Stomach (tissue), 4 donors: ENCODE data around the gene FOSL1.

Source experiments
- POLR2A ChIP-seq, 4 donors: fragments of 450-650 bp; IDR thresholded peaks; one replicate each; pipeline ENCODE4 v1.6.1; 2016; ENCODE audit warnings: antibody characterized with exemption in 4 of 4, control low read depth in 2 of 4, mild to moderate bottlenecking in 1 of 4, moderate library complexity in 1 of 4
- POLR2AphosphoS5 ChIP-seq, 3 donors: sonication (generic); formaldehyde crosslinking; IDR thresholded peaks; one replicate each; pipeline ENCODE4 v1.6.1; 2016; ENCODE audit warnings: antibody characterized with exemption in 3 of 3
- TF ChIP-seq, protein P1 (sequence below), 7 experiments: fragments of 450-650 bp in 4 of 7; fragments of 200-600 bp in 3 of 7; sonication (generic) in 3 of 7; IDR thresholded peaks; one replicate each; pipeline ENCODE4 v1.5.1; 2016 to 2019; ENCODE audit warnings: antibody characterized with exemption in 7 of 7, control low read depth in 2 of 7, mild to moderate bottlenecking in 1 of 7

DNA sequence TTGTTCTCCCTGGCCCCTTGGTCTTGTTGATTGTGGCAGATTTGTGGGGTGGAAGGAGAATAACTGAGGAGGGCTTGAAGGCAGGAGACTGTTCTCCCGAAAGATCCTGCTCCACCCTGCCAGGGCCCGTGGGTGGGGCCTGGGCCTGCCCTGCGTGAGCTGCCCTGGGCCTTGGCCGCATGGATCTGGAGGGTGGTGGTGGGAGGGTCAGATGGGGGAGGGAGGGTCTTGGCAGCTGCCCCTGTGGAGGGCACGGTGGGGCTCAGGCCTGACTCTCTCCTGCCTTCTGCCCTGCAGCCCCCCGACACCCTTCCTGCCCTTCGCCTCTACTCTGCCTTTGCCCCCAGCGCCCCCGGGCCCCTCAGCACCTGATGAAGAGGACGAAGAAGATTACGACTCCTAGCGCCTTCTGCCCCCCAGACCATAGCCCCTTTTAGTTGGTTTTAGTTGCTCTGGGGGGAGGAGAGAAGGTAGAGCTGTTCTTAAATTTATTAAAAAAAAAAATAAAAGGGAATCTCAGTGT, 20.9 kb upstream of the FOSL1 start:
- TF ChIP-seq, protein P1, sequence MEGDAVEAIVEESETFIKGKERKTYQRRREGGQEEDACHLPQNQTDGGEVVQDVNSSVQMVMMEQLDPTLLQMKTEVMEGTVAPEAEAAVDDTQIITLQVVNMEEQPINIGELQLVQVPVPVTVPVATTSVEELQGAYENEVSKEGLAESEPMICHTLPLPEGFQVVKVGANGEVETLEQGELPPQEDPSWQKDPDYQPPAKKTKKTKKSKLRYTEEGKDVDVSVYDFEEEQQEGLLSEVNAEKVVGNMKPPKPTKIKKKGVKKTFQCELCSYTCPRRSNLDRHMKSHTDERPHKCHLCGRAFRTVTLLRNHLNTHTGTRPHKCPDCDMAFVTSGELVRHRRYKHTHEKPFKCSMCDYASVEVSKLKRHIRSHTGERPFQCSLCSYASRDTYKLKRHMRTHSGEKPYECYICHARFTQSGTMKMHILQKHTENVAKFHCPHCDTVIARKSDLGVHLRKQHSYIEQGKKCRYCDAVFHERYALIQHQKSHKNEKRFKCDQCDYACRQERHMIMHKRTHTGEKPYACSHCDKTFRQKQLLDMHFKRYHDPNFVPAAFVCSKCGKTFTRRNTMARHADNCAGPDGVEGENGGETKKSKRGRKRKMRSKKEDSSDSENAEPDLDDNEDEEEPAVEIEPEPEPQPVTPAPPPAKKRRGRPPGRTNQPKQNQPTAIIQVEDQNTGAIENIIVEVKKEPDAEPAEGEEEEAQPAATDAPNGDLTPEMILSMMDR (IDR thresholded peaks at IDR 0.05), result no peak
- no peak for TF ChIP-seq POLR2A (IDR thresholded peaks at IDR 0.05)
- no peak for TF ChIP-seq POLR2AphosphoS5 (IDR thresholded peaks at IDR 0.05)
